Suppressor macrophage treated with lipopolysaccharide for 4 hours (primary cell): ENCODE data around the gene SERTAD3.

Experiments
- DNase-seq: peaks from one replicate; pipeline ENCODE4 v3.0.0-alpha.2; 2020

SERTAD3 gene

DNA sequence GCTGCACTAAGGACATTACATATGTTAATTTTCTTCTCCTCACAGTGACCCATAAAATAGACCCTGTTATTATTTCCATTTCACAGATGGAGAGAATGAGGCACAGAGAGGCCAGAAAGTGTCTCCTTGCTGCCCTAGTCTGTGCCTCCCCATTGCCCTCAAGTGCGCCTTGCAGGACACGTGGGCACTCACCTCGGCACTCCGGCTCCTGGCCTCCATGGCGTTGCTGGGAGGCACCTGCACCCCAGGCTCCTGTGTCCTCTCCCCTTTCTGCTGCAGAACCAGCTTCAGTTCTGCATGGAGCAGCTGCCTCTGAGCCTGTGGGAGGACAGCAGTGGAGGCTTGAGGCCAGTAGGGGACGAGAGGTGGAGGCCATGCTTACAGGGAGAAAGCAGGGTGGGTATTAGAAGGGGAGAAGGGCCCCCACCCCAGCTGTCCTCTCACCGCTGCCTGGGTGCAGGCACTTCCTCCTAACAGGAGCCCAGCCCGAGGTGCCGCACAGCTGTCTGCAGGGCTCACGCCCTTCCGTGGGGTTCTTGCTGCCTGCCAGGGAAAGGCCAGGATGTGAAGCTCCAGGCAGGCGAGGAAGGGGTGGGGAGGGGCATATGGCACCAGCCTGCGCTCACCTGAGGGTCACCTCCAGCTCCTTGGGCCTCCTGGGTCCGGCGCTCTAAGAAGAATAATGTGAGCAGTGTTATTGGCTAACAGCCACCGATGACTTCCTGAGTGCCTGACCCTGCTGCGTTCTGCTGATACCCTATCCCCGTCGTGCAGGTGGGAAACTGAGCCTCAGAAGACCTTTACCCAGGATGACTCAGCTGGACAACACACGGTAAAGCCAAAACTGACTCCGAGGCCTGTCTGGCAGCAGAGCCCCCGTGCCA is 36.2 kb downstream of the SERTAD3 start:
- DNase-seq: no peak

DNA sequence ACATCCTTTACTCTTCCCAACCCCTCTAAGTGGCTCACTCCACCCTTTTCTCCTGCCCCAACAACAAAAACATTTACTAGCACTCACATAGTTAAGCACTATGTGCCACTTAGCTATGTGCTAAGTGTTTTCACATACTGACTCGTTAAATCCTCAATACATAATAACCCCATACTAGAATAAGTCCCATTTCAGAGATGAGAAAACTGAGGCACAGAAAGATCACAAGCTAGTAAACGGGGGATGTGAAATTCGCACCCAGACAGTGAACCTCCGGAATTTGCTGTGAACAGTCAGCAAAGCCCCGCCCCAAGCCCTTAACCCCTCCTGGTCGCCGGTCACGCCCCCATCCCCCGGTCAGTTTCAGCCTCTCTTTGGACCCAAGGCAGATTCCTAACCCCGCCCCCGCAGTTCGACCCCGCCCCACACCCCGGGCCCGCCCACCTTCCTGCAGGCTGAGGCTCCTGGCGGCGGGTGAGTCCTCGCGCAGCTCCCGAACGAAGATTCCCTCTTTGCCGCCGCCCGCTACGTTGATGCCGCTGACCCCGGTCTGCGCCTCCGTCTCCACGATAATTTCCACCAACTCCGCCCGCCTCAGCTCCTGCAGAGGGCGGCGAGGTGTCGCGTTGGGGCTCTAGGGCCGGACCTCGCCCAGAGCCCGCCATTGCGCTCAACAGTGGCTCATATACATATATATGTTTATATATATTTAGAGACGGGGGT is 40.7 kb downstream of the SERTAD3 start:
- DNase-seq: peak; percentile 92

DNA sequence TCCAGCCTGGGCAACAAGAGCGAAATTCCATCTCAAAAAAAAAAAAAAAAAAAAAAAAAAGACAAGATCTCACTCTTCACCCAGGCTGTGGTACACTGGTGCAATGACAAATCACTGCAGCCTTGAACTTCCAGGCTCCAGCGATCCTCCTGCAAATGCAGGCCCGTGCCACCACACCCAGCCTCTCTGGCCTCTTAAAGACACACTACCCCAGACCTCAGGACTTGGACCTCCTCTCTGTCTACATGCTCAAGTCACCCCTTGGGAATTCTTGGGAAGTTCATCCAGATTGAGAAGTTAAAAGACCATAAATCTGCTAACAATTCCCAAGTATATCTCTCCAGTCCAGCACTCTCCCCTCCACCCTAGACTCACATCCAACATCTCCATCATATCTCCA is 43.6 kb downstream of the SERTAD3 start:
- no peak for DNase-seq

DNA sequence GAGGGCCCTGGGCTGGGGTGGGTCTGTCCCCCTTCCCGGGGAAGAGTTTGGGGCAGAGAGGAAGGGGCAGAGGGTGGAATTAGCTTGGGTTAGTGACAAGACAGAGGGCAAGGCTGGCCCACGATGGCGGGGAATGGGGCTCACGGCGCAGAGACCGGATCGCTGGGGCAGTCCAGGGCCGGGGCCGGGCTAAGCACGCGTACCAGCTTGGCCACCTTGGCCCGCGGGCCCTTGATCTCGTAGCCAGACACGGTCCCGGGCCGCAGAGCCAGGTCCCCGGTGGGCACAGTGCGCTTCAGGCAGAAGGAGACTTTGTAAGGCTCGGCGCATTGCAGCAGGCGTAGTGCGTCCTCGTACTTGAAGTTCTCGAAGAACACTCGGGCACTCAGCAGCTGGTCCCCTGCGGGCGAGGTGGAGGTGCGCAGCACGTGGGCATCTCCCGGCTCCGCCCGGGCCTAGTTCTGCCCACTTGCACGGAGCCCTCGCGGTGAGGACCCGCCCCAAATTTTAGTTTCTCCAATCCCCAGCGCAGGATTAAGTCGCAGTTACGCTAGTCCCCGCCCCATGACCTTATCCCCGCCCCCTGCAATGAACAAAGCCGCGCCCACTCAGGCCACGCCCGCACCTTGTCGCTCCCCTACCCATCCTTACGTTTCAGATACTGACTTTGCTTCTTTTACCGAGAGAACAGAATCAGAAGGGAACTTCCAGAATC is 45.6 kb downstream of the SERTAD3 start:
- peak; percentile 56 for DNase-seq

DNA sequence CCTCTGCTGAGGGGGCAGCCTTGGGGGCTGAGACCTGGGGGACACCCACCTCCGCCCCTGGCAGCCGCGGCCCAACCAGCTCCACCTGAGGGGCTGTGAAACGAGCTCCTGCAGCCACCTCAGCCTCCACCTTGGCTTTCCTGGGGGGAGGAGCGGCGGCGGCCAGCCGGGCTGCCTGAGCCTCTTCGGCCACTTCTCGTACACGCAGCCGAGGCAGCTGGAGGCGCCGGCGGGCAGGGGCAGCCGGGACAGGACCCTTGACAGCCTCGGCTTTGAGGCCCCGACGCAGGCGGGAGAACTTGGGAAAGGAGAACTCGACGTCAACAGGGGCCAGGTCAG is 46.6 kb downstream of the SERTAD3 start:
- DNase-seq: no peak

DNA sequence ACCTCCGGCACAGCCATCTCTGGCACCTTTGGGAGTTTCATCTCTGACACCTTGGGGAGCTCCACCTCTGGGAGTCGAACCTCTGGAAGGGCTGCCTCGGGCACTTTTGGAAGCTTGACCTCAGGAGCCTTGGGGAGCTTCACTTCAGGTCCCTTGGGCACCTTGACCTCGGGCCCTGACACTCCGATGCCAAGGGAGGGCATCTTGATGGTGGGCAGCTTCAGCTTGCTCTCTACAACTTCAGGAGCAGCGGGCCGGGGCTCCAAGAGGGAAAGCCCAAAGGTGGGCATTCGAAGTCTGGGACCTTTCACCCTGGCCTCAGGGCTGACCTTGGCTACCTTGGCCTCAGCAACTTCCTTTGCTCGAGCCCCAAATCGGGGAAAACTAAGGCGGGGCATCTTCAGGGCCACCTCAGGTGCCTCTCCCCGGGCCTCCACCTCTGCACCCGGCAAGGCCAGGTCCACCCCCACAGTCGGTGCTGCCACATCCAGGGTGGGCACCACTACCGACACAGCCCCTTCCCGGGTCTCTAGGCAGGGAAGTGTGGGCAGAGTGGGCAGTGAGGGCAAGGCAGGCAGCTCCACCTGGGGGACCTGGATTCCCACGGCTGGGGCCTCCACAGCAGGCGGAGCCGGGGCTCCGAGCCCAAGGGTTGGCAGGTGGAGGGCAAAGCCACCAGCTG is 47.1 kb downstream of the SERTAD3 start:
- no peak for DNase-seq

DNA sequence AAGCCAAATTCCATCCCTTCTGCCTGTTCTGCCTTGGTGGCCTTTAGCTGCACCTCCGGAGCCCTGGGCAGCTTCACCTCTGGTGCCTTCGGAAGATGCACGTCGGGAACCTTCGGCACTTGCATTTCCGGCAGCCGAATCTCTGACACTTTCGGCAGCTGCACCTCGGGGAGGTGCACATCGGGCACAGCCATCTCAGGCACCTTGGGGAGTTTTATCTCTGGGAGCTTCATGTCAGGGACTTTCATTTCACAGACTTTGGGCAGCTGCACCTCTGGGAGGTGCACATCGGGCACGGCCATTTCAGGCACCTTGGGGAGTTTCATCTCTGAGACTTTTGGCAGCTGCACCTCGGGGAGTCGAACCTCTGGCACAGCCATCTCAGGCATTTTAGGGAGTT is 48.2 kb downstream of the SERTAD3 start:
- DNase-seq: no peak

DNA sequence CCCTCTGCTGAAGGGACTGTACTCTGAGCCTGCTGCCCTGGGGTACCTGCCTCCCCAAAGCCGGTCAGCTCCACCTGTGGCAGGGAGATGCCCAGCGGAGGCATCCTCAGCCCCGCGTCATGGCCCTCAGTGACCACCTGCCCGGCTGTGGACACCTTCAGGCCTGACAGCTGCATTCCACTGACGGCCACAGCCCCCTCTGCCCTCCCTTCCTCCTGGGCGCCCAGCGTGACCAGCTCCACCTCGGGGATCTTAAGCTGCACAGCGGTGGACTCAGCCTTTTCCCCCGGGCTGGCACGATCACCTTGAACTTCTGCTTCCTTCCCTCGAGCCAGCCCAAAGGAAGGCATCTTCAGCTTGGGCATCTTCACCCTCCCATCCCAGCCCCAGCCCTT is 49.3 kb downstream of the SERTAD3 start:
- no peak for DNase-seq

DNA sequence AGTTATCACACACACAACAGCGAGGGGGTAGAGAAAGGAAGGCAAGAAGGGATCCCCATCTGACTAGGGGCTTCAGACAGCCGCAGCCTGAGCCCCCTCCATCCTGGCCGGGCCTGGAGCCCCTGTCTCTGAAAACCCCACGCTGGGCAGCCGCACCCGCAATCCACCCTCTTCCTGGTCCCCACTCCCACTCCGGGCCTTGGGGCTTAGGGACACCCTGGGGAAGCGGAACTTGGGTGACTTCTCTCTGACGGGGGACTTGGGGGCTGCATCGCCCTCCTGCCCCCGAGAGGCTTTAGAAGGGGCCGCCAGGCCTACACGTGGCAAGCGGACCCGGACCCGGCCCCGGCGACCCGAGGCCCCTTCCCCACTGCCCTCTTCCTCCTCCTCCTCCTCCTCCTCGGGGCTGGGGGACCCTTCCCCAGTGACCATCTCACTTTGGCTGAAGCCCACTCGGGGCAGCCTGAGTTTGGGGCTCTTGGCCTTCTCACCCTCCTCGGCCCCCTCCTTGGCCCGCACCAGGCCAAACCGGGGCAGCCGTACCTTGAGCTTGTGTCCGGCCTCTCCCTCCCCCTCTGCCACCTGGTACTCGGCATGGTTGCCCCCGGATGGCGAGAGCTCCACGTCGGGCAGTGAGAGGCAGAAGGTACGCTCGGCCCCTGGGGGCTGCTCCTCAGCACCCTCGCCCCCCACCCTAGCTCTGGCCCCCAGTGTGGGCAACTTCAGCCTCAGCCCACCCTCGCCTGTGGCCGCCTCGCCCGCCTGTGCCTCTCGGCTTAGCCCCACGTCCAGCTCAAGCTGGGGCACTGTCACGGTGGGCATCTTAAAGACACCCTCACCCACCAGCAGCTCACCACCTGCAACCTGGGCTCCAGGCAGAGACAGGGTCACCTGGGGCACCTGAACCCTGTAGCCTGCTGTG is 50.0 kb downstream of the SERTAD3 start:
- no peak for DNase-seq

DNA sequence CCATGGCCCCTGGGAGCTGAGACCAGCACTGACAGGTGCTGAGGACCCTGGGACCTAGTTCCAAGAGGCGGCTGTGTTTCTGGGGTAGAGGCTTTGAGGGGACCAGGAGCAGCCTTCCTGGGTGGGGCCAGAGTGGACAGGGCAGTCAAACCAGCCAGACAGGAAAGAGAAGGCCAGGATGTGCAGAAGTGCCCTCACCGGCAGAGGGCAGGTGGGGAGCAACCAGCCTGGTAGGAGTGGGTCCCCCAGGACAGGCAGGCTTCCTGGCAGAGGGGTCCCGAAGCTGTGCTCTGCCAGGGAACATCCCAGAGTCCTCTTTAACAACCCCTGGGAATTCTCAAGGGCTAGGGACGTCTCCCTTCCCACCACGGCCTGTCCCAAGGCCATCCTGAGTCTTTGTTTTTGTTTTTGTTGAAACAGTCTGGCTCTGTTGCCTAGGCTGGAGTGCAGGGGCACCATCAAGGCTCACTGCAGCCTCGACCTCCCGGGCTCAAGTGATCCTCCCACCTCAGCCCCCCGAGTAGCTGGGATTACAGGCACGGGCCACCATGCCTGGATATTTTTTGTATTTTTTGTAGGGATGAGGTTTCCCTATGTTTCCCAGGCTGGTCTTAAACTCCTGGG is 51.1 kb downstream of the SERTAD3 start:
- DNase-seq: no peak

DNA sequence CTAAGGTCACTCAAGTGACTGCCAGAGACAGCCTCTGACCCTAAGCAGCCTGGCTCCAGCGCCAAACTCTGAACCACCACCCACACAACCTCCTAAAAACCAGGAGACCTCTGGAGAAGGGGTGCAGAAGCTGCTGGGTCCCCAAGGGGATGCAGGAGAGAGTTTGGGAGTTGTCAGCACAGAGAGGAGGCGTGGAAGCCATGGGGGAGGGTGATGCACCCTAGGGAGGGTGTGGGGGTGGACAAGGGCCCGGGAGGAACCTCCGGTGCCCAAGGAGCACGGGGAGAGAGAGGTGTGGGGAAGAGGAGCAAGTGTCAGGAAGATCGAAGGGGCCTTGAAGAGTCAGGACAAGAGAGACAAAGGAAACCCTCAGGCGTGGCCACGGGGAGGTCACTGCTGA is 52.0 kb downstream of the SERTAD3 start:
- DNase-seq: no peak
